H1 (cell line): ENCODE measurements around the gene SAFB2. TPM values are rescaled to one million over a fixed set of nuclear protein-coding genes. Genes with fewer than 3 reads are reported as not detected.
A peak's percentile ranks its signal among the peaks of the same experiment; 100 is the strongest.

Experiments
- ATF3 ChIP-seq: IDR thresholded peaks from 2 replicates; pipeline ENCODE4 v1.6.1; 2011; ENCODE audit warnings: low read depth, mild to moderate bottlenecking, low read length; ENCODE audit not compliant: insufficient read depth
- CBX8 ChIP-seq: fragments of 300-800, 300-1000 bp; sonication (generic); IDR thresholded peaks from 2 replicates; pipeline ENCODE4 v1.7.1; 2016; ENCODE audit warnings: low read depth, low read length, borderline replicate concordance
- GTF2F1 ChIP-seq: IDR thresholded peaks from 2 replicates; pipeline ENCODE4 v1.6.1; 2012; ENCODE audit warnings: low read depth, low read length, improper control_type of control experiment, borderline replicate concordance
- HDAC2 ChIP-seq, 2 experiments: fragments of 300-600 bp in 1 of 2; sonication (generic) in 1 of 2; IDR thresholded peaks; 2 replicates each; pipeline ENCODE4 v1.6.1; 2011 to 2012; ENCODE audit warnings: low read depth in 2 of 2, low read length in 2 of 2, mild to moderate bottlenecking in 2 of 2, moderate library complexity in 2 of 2, borderline replicate concordance in 1 of 2, inconsistent platforms in 1 of 2
- MAX ChIP-seq: IDR thresholded peaks from 2 replicates; pipeline ENCODE4 v1.6.1; 2012; ENCODE audit warnings: inconsistent platforms
- NANOG ChIP-seq: IDR thresholded peaks from 2 replicates; pipeline ENCODE4 v1.6.1; 2011; ENCODE audit warnings: low read length, low read depth, mild to moderate bottlenecking, inconsistent platforms; ENCODE audit not compliant: insufficient read depth, poor library complexity, severe bottlenecking
- PHF8 ChIP-seq: fragments of 200-600 bp; sonication (generic); conservative IDR thresholded peaks from 2 replicates; pipeline ENCODE4 v1.7.1; 2012; ENCODE audit warnings: low read depth, mild to moderate bottlenecking, inconsistent platforms, low read length, moderate library complexity
- POU5F1 ChIP-seq: IDR thresholded peaks from 2 replicates; pipeline ENCODE4 v1.6.1; 2011; ENCODE audit warnings: low read depth, mild to moderate bottlenecking, low read length, moderate library complexity
- RAD21 ChIP-seq, 2 experiments: IDR thresholded peaks in 1 of 2; conservative IDR thresholded peaks in 1 of 2; 2 replicates each; pipeline ENCODE4 v1.6.1; 2011; ENCODE audit warnings: low read depth in 2 of 2, low read length in 2 of 2, improper control_type of control experiment in 1 of 2, inconsistent platforms in 1 of 2, mild to moderate bottlenecking in 1 of 2, moderate library complexity in 1 of 2
- RNF2 ChIP-seq: fragments of 200-900, 300-1000 bp; sonication (generic); IDR thresholded peaks from 2 replicates; pipeline ENCODE4 v1.7.1; 2016; ENCODE audit warnings: borderline replicate concordance, low read depth, mild to moderate bottlenecking, antibody characterized with exemption, low read length; ENCODE audit not compliant: poor library complexity, severe bottlenecking; ENCODE audit errors: missing control alignments
- SIN3A ChIP-seq, 2 experiments: IDR thresholded peaks in 1 of 2; conservative IDR thresholded peaks in 1 of 2; 2 replicates each; pipeline ENCODE4 v1.6.1; 2011 to 2012; ENCODE audit warnings: low read length in 2 of 2, improper control_type of control experiment in 1 of 2, low read depth in 1 of 2, mild to moderate bottlenecking in 1 of 2
- SIX5 ChIP-seq: IDR thresholded peaks from 2 replicates; pipeline ENCODE4 v1.6.1; 2011; ENCODE audit warnings: mild to moderate bottlenecking, low read depth, low read length
- SP4 ChIP-seq: IDR thresholded peaks from 2 replicates; pipeline ENCODE4 v1.6.1; 2012; ENCODE audit warnings: low read length, inconsistent platforms
- polyA plus RNA-seq, 7 experiments: library from polyadenylated mRNA; depleted of rRNA in 3 of 7; stranded (reverse) in 5 of 7; unstranded in 2 of 7; fragments of >200 nt in 5 of 7; fragments of 200-250 nt in 2 of 7; gene quantifications; 1 replicate in 5 of 7; 2 replicates in 1 of 7; 4 replicates in 1 of 7; pipeline versions ENCODE4 v1.2.1 to v1.2.3, GENCODE V29; 2011 to 2013; ENCODE audit warnings: missing spikeins in 2 of 7, mixed read lengths in 2 of 7
- total RNA-seq: library from RNA; stranded (reverse); fragmentation: NEBNext Ultra II Directional; extraction: Animal tissue kit (Norgen Biotek cat#: 25700); gene quantifications from 2 replicates; pipeline ENCODE4 v1.2.1, GENCODE V29; 2021

Gene SAFB2
- total and polyA plus RNA-seq, 2 of the 8 experiments (the other 6 are each of a cell fraction or from before 2014, with no cell fraction given): 14.8 to 63.8 TPM

- TF ChIP-seq ATF3 (no peak), SIX5 (no peak), MAX (no peak), NANOG (no peak), GTF2F1 (no peak), RNF2 (no peak), HDAC2 (IDR thresholded peaks at IDR 0.05; ENCODE audit: borderline replicate concordance in 1 of 2, low read depth in 2 of 2, low read length in 2 of 2) (no peak), PHF8 (no peak), CBX8 (no peak), SP4 (no peak), POU5F1 (no peak), RAD21 (IDR thresholded peaks at IDR 0.05 in 1 of 2, conservative IDR thresholded peaks at IDR 0.05 in 1 of 2; ENCODE audit: low read depth in 2 of 2, low read length in 2 of 2) (peak; percentile 93 to 96), SIN3A (conservative IDR thresholded peaks at IDR 0.05 in 1 of 2, IDR thresholded peaks at IDR 0.05 in 1 of 2; ENCODE audit: low read depth in 1 of 2, low read length in 2 of 2) (no peak)
Measured at GRCh38 chr19:5578097-5578846, 44.3 kb downstream of the SAFB2 start (continued).
